Endothelial cell of umbilical vein (primary cell): ENCODE data around the gene PIK3AP1. TPM values are rescaled to one million over a fixed set of nuclear protein-coding genes. Genes with fewer than 3 reads are reported as not detected.

Source experiments
- BruUV-seq: library from RNA; stranded (reverse); fragments of 400-500 nt; replicated peaks from 2 replicates; lab custom pipeline; 2021; lab: Mats Ljungman, UMichigan
- CTCF ChIA-PET: fragments of 300-600, 350-600 bp; sonication (Branson Sonifier 250); formaldehyde crosslinking; loops from one replicate; lab custom pipeline; 2021; ENCODE audit warnings: antibody characterized with exemption, inconsistent platforms; lab: Charles Lee
- POLR2A ChIA-PET: fragments of 300-600, 350-600 bp; sonication (Branson Sonifier 250); formaldehyde crosslinking; loops from one replicate; lab custom pipeline; 2021; ENCODE audit warnings: antibody characterized with exemption, inconsistent platforms; lab: Charles Lee
- DNase-seq: peaks from one replicate; pipeline ENCODE4 v3.0.0-alpha.2; 2011; ENCODE audit warnings: low read depth, low spot score
- FAIRE-seq: peaks from 2 replicates; lab custom pipeline; 2011; peaks lifted over from hg19 to GRCh38; lab: Jason Lieb, UNC
- H2AFZ ChIP-seq: 2 replicates; pipeline ENCODE4 v1.6.0; 2012; ENCODE audit warnings: low read depth, low read length, control low read depth, inconsistent platforms
- H3K27ac ChIP-seq: 2 replicates; pipeline ENCODE4 v1.5.1; 2011; ENCODE audit warnings: low read depth, mild to moderate bottlenecking, control low read depth, low read length, moderate library complexity; ENCODE audit not compliant: insufficient read depth
- H3K27me3 ChIP-seq, 2 experiments: 2 replicates each; pipeline versions ENCODE4 v1.6.0 to v1.6.1; 2011; ENCODE audit warnings: low read length in 2 of 2, mixed read lengths in 1 of 2; ENCODE audit not compliant: control insufficient read depth in 2 of 2, insufficient read depth in 2 of 2
- H3K36me3 ChIP-seq, 2 experiments: 2 replicates in 1 of 2; 3 replicates in 1 of 2; pipeline ENCODE4 v1.5.1; 2011; ENCODE audit warnings: low read length in 2 of 2, mild to moderate bottlenecking in 1 of 2, moderate library complexity in 1 of 2; ENCODE audit not compliant: control insufficient read depth in 2 of 2, insufficient read depth in 2 of 2; ENCODE audit errors: extremely low read depth in 1 of 2
- H3K4me1 ChIP-seq: 3 replicates; pipeline ENCODE4 v1.5.1; 2011; ENCODE audit warnings: mild to moderate bottlenecking, low read length; ENCODE audit not compliant: control insufficient read depth, insufficient read depth; ENCODE audit errors: extremely low read depth
- H3K4me2 ChIP-seq: 2 replicates; pipeline ENCODE4 v1.6.1; 2011; ENCODE audit warnings: low read length, control low read depth, mixed read lengths; ENCODE audit not compliant: insufficient read depth
- H3K4me3 ChIP-seq, 3 experiments: fragments of 200-600 bp in 1 of 3; sonication (generic), shearing (Covaris generic) in 1 of 3; replicated peaks in 1 of 3; 2 replicates each; pipeline ENCODE4 v1.5.1; 2011 to 2016; ENCODE audit warnings: control low read depth in 3 of 3, low read length in 3 of 3, mild to moderate bottlenecking in 2 of 3, inconsistent platforms in 1 of 3, low read depth in 1 of 3, moderate library complexity in 1 of 3; ENCODE audit not compliant: insufficient read depth in 1 of 3
- H3K79me2 ChIP-seq: 2 replicates; pipeline ENCODE4 v1.6.0; 2012; ENCODE audit warnings: low read length, inconsistent platforms; ENCODE audit not compliant: control insufficient read depth, insufficient read depth
- H3K9ac ChIP-seq: replicated peaks from 2 replicates; pipeline ENCODE3; 2011; ENCODE audit warnings: low read length, control low read depth; ENCODE audit not compliant: insufficient read depth; ENCODE audit errors: extremely low read depth
- H3K9me1 ChIP-seq: replicated peaks from 3 replicates; pipeline ENCODE4 v1.6.0; 2011; ENCODE audit warnings: mild to moderate bottlenecking, low read length; ENCODE audit not compliant: control insufficient read depth, insufficient read depth; ENCODE audit errors: extremely low read depth
- H3K9me3 ChIP-seq: replicated peaks from 2 replicates; pipeline ENCODE4 v1.5.1; 2012; ENCODE audit warnings: low read length, inconsistent platforms; ENCODE audit not compliant: control insufficient read depth, insufficient read depth
- H4K20me1 ChIP-seq: replicated peaks from 2 replicates; pipeline ENCODE3; 2011; ENCODE audit warnings: mild to moderate bottlenecking, low read length; ENCODE audit not compliant: control insufficient read depth, insufficient read depth; ENCODE audit errors: extremely low read depth
- EZH2 ChIP-seq: IDR thresholded peaks from 2 replicates; pipeline ENCODE4 v1.6.1; 2012; ENCODE audit warnings: borderline replicate concordance, low read depth, mild to moderate bottlenecking, moderate library complexity, low read length, inconsistent platforms; ENCODE audit not compliant: severe bottlenecking
- FOS ChIP-seq: IDR thresholded peaks from 2 replicates; pipeline ENCODE4 v1.6.1; 2011; ENCODE audit warnings: mild to moderate bottlenecking, low read length, moderate library complexity, borderline replicate concordance; ENCODE audit not compliant: insufficient read depth
- GATA2 ChIP-seq: IDR thresholded peaks from 2 replicates; pipeline ENCODE4 v1.7.0; 2011; ENCODE audit warnings: low read depth, mild to moderate bottlenecking, moderate library complexity, mixed read lengths, low read length; ENCODE audit not compliant: insufficient read length, insufficient read depth
- JUN ChIP-seq: IDR thresholded peaks from 2 replicates; pipeline ENCODE4 v1.6.1; 2011; ENCODE audit warnings: borderline replicate concordance, low read depth; ENCODE audit not compliant: insufficient read length, insufficient read depth
- MYC ChIP-seq: IDR thresholded peaks from one replicate; pipeline ENCODE4 v1.6.1; 2011; ENCODE audit warnings: mild to moderate bottlenecking, low read depth, low read length
- POLR2A ChIP-seq: IDR thresholded peaks from 2 replicates; pipeline ENCODE4 v1.6.1; 2012; ENCODE audit warnings: low read depth, mild to moderate bottlenecking, control low read depth, low read length
- POLR2AphosphoS5 ChIP-seq: IDR thresholded peaks from 2 replicates; pipeline ENCODE4 v1.6.1; 2012; ENCODE audit warnings: low read depth, mild to moderate bottlenecking, control low read depth, low read length, moderate library complexity; ENCODE audit not compliant: insufficient read depth
- dilution Hi-C: fragments of 300-500 bp; cut with MboI; formaldehyde crosslinking; loops from one replicate; pipeline ENCODE4 v1.15.0; 2019; ENCODE audit warnings: low sequenced_read_pairs; ENCODE audit not compliant: extremely low pct_ligation_motif_present
- intact Hi-C: fragments of 100-400 bp; cut with micrococcal nuclease; formaldehyde crosslinking; loops from one replicate; pipeline ENCODE4 v1.10.0; 2022
- polyA plus RNA-seq, 4 experiments: library from polyadenylated mRNA; depleted of rRNA in 3 of 4; stranded (reverse) in 3 of 4; unstranded in 1 of 4; fragments of >200 nt; gene quantifications; 2 replicates each; pipeline versions ENCODE4 v1.2.1 to v1.2.3, GENCODE V29; 2011 to 2012; ENCODE audit warnings: missing spikeins in 1 of 4
- total RNA-seq: library from RNA; stranded (reverse); gene quantifications from 2 replicates; pipeline ENCODE4 v1.2.3, GENCODE V29; 2021
- TF ChIP-seq, protein P1 (sequence below), 2 donors: IDR thresholded peaks; 1 replicate in 1 of 2; 2 replicates in 1 of 2; pipeline ENCODE4 v1.5.1; 2011; ENCODE audit warnings: low read length in 2 of 2, mild to moderate bottlenecking in 2 of 2, moderate library complexity in 2 of 2, control low read depth in 1 of 2, inconsistent platforms in 1 of 2, low read depth in 1 of 2; ENCODE audit not compliant: insufficient read depth in 1 of 2; ENCODE audit errors: extremely low read depth in 1 of 2
- TF ChIP-seq, protein P2 (sequence below): IDR thresholded peaks from 2 replicates; pipeline ENCODE4 v1.6.1; 2011; ENCODE audit not compliant: insufficient read depth, insufficient read length

The PIK3AP1 gene
- total and polyA plus RNA-seq, 2 donors (not counting 3 experiments of a cell fraction or from before 2014, with no cell fraction given), result 0.04 TPM; not detected in 1

DNA sequence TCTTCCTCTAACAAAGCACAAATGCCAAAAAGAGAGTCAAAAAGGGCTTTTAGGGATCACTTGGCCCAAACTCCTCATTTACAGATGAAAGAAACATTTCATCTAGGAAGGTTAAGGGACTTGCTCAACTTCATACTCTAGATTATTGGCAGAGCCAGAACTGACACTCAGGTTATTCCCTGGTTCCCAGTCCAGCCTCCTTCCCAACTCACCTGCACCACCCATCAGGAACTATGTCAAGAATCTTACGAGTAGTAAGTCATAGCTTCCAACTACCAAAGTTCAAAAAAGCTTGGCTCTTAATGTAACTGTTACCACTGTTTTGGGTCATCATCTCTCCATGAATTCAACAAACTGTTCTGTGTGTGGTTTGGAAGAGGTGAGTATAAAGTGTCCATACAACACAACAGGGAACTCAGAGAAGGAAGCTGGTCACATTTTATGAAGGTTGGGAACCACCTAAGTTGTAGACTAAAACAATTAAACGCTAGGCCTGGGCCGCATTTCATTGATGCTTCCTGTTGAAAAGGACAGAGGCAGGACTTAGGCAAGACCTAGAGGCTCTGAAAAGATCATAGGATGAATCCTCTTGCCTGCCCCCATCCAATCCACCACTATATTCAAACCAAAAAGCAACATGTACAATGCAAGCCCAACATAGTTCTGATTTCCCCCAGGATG lies 9.1 kb downstream of the PIK3AP1 start:
- H3K27me3 ChIP-seq, result no peaks in the 10 kb centered on the region
- no peak overlapping the region for H3K4me2 ChIP-seq
- no peak overlapping the region for H2AFZ ChIP-seq
- dilution Hi-C loops, result no loop called here
- H3K79me2 ChIP-seq, result no peaks in the 10 kb centered on the region
- H3K9me3 ChIP-seq, result no peaks in the 10 kb centered on the region
- TF ChIP-seq, protein P1, sequence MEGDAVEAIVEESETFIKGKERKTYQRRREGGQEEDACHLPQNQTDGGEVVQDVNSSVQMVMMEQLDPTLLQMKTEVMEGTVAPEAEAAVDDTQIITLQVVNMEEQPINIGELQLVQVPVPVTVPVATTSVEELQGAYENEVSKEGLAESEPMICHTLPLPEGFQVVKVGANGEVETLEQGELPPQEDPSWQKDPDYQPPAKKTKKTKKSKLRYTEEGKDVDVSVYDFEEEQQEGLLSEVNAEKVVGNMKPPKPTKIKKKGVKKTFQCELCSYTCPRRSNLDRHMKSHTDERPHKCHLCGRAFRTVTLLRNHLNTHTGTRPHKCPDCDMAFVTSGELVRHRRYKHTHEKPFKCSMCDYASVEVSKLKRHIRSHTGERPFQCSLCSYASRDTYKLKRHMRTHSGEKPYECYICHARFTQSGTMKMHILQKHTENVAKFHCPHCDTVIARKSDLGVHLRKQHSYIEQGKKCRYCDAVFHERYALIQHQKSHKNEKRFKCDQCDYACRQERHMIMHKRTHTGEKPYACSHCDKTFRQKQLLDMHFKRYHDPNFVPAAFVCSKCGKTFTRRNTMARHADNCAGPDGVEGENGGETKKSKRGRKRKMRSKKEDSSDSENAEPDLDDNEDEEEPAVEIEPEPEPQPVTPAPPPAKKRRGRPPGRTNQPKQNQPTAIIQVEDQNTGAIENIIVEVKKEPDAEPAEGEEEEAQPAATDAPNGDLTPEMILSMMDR (IDR thresholded peaks at IDR 0.05; ENCODE audit: extremely low read depth in 1 of 2, insufficient read depth in 1 of 2, low read depth in 1 of 2, low read length in 2 of 2), result no peak
- TF ChIP-seq POLR2A, result no peak
- TF ChIP-seq POLR2AphosphoS5, result no peak
- TF ChIP-seq, protein P2, sequence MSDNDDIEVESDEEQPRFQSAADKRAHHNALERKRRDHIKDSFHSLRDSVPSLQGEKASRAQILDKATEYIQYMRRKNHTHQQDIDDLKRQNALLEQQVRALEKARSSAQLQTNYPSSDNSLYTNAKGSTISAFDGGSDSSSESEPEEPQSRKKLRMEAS, result no peak
- TF ChIP-seq GATA2, result no peak
- no peak for TF ChIP-seq JUN
- TF ChIP-seq FOS, result no peak
- no peak for TF ChIP-seq EZH2
- TF ChIP-seq MYC, result no peak
- no peak for FAIRE-seq
- no TSS peak for BruUV-seq
- H3K27ac ChIP-seq, result no peak overlapping the region
- no peak overlapping the region for H3K9ac ChIP-seq
- no peaks in the 10 kb centered on the region for H4K20me1 ChIP-seq
- H3K9me1 ChIP-seq, result no peaks in the 10 kb centered on the region
- H3K4me3 ChIP-seq, result no peak overlapping the region
- intact Hi-C loops, result no loop called here
- ChIA-PET CTCF (no interaction called here), POLR2A (no interaction called here)
- no peaks in the 10 kb centered on the region for H3K4me1 ChIP-seq
- no peak for DNase-seq
- H3K36me3 ChIP-seq, result no peaks in the 10 kb centered on the region
